ENCODE results near the gene NKX3-2.
"Not testable (repeated sequence)": the region's sequence is repeated elsewhere in the genome, so short reads cannot be mapped to it uniquely, and the experiment has no call there.

The NKX3-2 gene

DNA sequence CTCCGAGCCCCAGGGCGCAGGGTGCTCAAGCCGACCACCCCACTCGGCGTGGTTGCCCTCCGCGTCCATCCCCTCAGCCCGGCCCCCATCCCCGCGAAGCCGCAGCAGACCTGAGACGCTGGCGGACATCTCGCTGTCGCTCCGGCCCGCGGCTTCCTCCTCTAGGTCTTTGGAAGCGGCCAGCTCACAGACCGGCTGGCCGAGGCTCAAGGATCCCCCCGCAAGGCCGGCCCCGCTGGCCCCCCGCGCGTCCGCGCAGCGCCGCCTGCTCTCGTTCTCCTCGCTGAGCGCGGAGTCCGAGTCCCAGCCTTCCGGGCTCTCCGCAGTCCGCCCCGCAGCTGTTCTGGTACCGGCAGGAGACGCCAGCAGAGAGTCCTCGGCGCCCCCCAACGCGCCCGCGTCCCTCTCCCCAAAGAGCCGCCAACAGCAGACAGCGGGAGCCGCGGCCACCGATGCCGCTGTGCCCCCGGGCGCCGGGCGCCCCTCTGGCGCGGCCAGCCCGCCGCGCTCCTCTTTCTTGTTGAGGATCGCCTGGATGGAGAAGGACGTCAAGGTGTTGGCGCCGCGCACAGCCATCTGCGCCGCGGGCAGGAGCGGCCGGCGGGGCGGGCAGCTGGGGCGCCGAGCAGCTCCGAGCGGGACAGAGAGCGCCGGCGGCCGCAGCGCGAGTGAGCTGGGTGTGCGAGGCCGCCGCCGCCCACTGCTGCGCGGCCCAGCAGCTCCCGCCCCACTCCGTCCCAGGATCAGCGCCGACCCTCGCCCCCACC is at the start of gene NKX3-2:
NKX3-2 (minus strand) TSS at position 670 of the 767 bp plus-strand sequence; CDS start at position 576, 94 bp downstream.
- H3K36me3 ChIP-seq (replicated peaks): peaks cover 8% of the 10 kb centered on the region
- H3K27me3 ChIP-seq (ENCODE audit: low read depth): no peaks in the 10 kb centered on the region
- DNase-seq (ENCODE audit: low spot score in 2 of 2): peak; percentile 28 to 55
- peaks cover 11% of the 10 kb centered on the region for H3K4me1 ChIP-seq
- peak within 1 kb of the TSS; percentile 76 for H3K4me3 ChIP-seq
- in situ Hi-C loops (cut with MboI; ENCODE audit: low sequenced_read_pairs): loop anchor here (10.0 kb wide), 2 partner anchors 279 to 809 kb away; no protein-coding TSS in a partner anchor
- H3K9me3 ChIP-seq: peaks cover 10% of the 10 kb centered on the region; the same call in 1 of the 2 replicates

DNA sequence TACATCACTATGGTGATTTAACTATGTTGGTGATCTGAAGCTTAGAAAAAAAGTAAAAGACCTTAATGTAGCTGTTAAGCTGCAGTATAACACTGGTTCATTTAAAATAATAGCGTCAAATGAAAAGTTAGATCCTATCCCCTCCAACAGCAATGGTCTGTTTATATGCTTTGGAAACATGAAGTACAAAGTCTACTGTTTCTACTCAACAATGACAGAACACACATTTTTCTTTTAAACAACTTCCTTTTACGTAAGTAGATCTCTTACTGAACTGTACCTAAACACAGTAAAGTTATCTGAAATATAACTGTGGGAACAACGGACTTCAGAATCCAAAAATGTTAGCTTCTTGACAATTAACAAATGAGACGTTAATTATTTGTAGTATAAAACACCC is 47.9 kb upstream of the NKX3-2 start:
- in situ Hi-C loops (cut with MboI; ENCODE audit: low sequenced_read_pairs): no loop called here
- no peak for DNase-seq (ENCODE audit: low spot score in 2 of 2)
- Histone ChIP-seq H3K4me3 (no peak overlapping the region), H3K27me3 (ENCODE audit: low read depth) (no peaks in the 10 kb centered on the region), H3K9me3 (no peaks in the 10 kb centered on the region), H3K4me1 (no peaks in the 10 kb centered on the region), H3K36me3 (replicated peaks) (peaks cover 42% of the 10 kb centered on the region)

DNA sequence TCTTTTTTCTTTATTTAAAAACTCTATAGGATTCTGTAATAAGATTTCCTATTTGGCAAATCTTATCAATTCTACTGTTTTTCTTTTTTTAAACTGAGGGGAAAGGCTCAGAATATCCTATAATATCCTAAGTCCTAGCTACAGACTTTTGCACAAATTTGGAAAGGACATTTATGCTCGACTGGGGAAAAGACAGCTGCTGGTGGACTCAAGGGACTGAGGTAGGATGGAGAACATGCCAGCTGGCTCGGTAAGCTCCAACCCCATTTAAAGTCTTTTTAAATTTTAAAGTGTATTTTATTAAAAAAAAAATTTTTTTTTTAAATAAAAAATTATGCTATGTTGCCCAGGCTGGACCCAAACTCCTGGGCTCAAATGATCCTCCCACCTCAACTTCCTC is 46.5 kb upstream of the NKX3-2 start:
- H3K4me1 ChIP-seq: peaks cover 14% of the 10 kb centered on the region
- no peak for DNase-seq (ENCODE audit: low spot score in 2 of 2)
- peaks cover 49% of the 10 kb centered on the region for H3K36me3 ChIP-seq (replicated peaks)
- H3K9me3 ChIP-seq: no peaks in the 10 kb centered on the region
- H3K4me3 ChIP-seq: no peak overlapping the region
- no peaks in the 10 kb centered on the region for H3K27me3 ChIP-seq (ENCODE audit: low read depth)
- in situ Hi-C loops (cut with MboI; ENCODE audit: low sequenced_read_pairs): no loop called here

DNA sequence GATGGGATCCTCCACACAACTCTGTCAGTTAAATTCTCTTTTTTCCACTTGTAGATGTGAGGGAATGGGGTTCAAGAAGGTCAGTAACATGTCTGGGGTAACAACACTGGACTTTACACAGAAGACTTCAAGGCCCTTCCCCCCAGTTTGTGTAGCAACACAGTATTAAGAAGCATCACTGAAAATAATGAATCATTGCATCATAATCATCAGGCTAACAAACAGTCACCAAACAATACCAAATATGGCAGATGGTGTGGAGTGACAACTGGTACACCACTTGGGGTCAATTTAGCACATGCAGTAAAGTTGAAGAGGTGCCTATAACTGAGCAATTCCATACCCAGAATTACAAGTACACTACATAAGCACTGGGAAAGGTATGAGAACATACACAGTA is 44.6 kb upstream of the NKX3-2 start:
- no peak for DNase-seq (ENCODE audit: low spot score in 2 of 2)
- Histone ChIP-seq H3K4me3 (no peak overlapping the region), H3K4me1 (peaks cover 14% of the 10 kb centered on the region), H3K9me3 (no peaks in the 10 kb centered on the region), H3K36me3 (replicated peaks) (peaks cover 43% of the 10 kb centered on the region), H3K27me3 (ENCODE audit: low read depth) (no peaks in the 10 kb centered on the region)
- in situ Hi-C loops (cut with MboI; ENCODE audit: low sequenced_read_pairs): no loop called here

DNA sequence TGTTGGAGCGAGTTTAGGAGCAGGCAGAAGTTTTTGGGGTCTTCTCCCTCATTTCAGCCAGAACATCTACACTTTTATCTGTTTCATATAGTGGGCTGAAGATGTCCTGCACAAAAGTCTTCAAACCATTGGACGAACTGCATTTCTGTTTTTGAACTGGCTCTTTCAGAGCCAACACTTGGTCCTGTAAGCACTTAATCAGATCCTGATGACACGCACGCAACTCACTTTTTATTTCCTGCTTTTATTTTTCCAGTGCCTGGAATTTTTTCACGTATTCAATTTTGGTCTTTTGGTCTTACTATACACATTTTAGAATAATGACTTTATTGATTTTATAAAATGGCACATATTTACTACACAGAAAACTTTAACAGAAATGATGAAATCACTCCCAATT is 40.2 kb upstream of the NKX3-2 start:
- DNase-seq (ENCODE audit: low spot score in 2 of 2): no peak
- Histone ChIP-seq H3K4me1 (peaks cover 14% of the 10 kb centered on the region), H3K27me3 (ENCODE audit: low read depth) (no peaks in the 10 kb centered on the region), H3K9me3 (no peaks in the 10 kb centered on the region), H3K36me3 (replicated peaks) (peaks cover 31% of the 10 kb centered on the region), H3K4me3 (no peak overlapping the region)
- in situ Hi-C loops (cut with MboI; ENCODE audit: low sequenced_read_pairs): no loop called here

DNA sequence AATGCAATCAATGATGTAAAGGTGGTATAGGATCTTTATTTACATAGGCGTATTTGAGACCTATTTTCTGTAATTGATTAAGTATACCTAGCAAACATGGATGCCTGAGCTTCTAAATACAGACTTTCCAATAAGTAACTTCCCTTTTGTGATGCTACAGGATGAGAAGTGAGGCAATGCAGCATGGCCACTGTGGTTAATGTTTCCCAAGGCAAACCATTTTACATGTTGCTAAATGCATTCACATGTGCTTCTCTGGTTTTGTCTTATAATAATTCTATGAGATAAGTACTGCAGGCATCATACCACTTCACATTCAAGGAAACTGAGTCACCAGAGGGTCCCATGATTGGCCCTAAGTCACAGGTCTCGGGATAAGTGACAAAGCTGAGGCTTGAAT is 35.7 kb upstream of the NKX3-2 start:
- Histone ChIP-seq H3K4me1 (no peaks in the 10 kb centered on the region), H3K4me3 (no peak overlapping the region), H3K9me3 (no peaks in the 10 kb centered on the region), H3K27me3 (ENCODE audit: low read depth) (no peaks in the 10 kb centered on the region), H3K36me3 (replicated peaks) (peaks cover 40% of the 10 kb centered on the region)
- in situ Hi-C loops (cut with MboI; ENCODE audit: low sequenced_read_pairs): no loop called here
- DNase-seq (ENCODE audit: low spot score in 2 of 2): no peak

DNA sequence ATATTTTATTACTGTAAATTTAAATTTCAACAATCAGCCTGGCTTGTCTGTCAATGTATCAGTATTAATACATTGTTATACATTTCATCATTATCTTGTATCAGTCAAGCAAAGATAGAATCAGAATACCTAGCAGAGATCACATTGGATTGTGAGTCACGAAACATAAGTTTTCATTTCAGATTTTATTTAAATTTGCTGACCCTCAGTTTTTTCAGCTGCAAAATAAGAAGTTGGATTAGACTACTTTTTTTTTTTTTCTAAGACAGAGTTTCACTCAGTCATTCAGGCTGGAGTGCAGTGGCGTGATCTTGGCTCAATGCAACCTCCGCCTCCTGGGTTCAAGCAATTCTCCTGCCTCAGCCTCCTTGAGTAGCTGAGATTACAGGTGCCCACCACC is 33.4 kb upstream of the NKX3-2 start:
- Histone ChIP-seq H3K27me3 (ENCODE audit: low read depth) (no peaks in the 10 kb centered on the region), H3K36me3 (replicated peaks) (peaks cover 45% of the 10 kb centered on the region), H3K4me1 (no peaks in the 10 kb centered on the region), H3K4me3 (no peak overlapping the region), H3K9me3 (no peaks in the 10 kb centered on the region)
- DNase-seq (ENCODE audit: low spot score in 2 of 2): no peak
- in situ Hi-C loops (cut with MboI; ENCODE audit: low sequenced_read_pairs): no loop called here

DNA sequence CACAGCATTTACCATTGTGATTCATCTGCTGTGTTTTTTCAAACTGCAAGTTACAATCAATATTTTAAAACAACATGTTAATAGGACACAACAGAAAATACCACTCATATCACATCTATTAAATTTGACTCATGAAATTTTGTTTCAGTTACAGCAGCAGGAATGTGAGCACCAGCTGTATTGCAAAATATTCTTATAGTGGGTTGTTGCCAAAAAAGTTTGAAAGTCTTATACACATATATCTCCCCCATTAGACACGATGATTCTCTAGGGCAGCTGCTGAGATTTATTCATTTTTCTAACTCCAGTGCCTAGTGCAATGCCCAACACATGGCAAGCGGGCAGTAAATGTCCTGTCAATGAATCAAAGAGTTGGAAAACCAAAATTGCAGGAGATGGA is 26.6 kb upstream of the NKX3-2 start:
- Histone ChIP-seq H3K36me3 (replicated peaks) (peaks cover 41% of the 10 kb centered on the region), H3K27me3 (ENCODE audit: low read depth) (no peaks in the 10 kb centered on the region), H3K9me3 (no peaks in the 10 kb centered on the region), H3K4me3 (no peak overlapping the region), H3K4me1 (no peaks in the 10 kb centered on the region)
- no peak for DNase-seq (ENCODE audit: low spot score in 2 of 2)
- in situ Hi-C loops (cut with MboI; ENCODE audit: low sequenced_read_pairs): no loop called here

DNA sequence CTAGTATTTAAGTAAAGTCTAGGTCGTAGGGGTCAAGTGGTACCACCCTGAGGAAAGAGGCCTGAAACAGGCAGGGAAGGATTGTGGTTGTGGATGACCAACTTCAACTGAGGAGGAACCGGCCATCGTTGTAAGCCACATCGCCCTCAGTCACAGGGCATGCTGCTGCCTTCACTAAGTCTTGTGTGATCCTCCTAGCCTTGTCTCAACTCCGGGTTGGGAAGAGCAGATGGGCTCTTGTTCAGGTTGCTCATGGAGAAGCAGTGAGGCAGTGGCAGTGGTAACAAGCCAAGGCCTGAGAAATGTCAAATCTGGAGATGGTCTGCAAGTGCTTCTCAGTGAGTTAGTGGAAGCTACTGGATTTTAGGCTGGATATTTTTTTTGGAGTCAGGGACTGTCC is 22.8 kb upstream of the NKX3-2 start:
- H3K4me3 ChIP-seq: no peak overlapping the region
- H3K4me1 ChIP-seq: no peaks in the 10 kb centered on the region
- DNase-seq (ENCODE audit: low spot score in 2 of 2): no peak
- in situ Hi-C loops (cut with MboI; ENCODE audit: low sequenced_read_pairs): no loop called here
- H3K36me3 ChIP-seq (replicated peaks): peaks cover 27% of the 10 kb centered on the region
- H3K27me3 ChIP-seq (ENCODE audit: low read depth): no peaks in the 10 kb centered on the region
- no peaks in the 10 kb centered on the region for H3K9me3 ChIP-seq

DNA sequence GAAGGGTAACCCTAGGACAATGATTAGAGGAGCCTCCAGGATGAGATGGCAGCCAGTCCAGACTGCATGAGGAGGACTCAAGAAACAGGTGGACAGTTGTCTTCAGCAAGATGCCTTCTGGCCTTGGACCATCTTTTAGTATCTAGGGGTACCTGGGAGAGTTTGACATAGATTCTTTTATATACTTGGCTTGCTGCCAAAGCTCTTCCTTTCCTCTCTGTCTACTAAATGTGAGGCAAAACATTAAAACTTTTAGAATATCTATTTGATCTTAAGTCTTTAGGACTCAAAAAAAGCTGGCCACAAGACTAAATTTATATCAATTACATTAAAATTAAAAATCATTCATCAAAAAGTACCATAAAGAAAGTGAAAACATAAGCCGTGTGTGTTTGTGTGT is 18.6 kb upstream of the NKX3-2 start:
- in situ Hi-C loops (cut with MboI; ENCODE audit: low sequenced_read_pairs): no loop called here
- Histone ChIP-seq H3K27me3 (ENCODE audit: low read depth) (no peaks in the 10 kb centered on the region), H3K36me3 (replicated peaks) (no peaks in the 10 kb centered on the region; the same call in 1 of the 2 replicates), H3K9me3 (no peaks in the 10 kb centered on the region), H3K4me1 (no peaks in the 10 kb centered on the region), H3K4me3 (no peak overlapping the region)
- no peak for DNase-seq (ENCODE audit: low spot score in 2 of 2)

DNA sequence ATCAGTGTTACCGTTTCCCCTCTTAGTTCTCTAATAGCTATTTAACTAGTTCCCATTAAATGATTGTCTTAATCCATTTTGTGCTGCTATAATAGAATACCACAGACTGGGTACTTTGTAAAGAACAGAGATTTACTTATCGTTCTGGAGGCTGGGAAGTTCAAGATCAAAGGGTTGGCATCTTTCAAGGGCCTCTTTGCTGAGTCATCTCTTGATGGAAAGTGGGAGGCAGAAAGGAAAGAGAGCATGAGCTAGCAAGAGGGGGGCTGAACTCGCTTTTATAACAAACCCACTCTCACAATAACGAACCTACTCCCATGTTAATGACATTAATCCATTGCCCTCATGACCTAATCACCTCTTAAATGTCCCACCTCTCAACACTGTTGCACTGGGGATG is 17.4 kb upstream of the NKX3-2 start:
- in situ Hi-C loops (cut with MboI; ENCODE audit: low sequenced_read_pairs): no loop called here
- no peak for DNase-seq (ENCODE audit: low spot score in 2 of 2)

DNA sequence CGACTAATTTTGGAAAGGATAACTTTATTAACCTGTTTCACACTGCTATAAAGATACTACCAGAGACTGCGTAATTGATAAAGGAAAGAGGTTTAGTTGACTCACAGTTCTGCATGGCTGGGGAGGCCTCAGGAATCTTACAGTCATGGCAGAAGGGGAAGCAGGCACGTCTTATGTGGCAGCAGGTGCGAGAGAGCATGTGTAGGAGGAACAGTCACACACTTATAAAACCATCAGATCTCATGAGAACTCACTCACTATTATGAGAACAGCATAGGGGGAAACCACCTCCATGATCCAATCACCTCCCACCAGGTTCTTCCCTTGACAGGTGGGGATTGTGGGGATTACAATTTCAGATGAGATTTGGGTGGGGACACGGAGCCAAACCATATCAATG is 15.8 kb upstream of the NKX3-2 start:
- DNase-seq (ENCODE audit: low spot score in 2 of 2); H3K4me3 ChIP-seq; in situ Hi-C loops (cut with MboI; ENCODE audit: low sequenced_read_pairs): not testable (repeated sequence)

More for the DNA sequence above, 17.4 kb upstream of the NKX3-2 start:
- H3K36me3 ChIP-seq (replicated peaks): no peaks in the 10 kb centered on the region
- no peaks in the 10 kb centered on the region for H3K9me3 ChIP-seq
- no peak overlapping the region for H3K4me3 ChIP-seq
- H3K4me1 ChIP-seq: no peaks in the 10 kb centered on the region
- no peaks in the 10 kb centered on the region for H3K27me3 ChIP-seq (ENCODE audit: low read depth)

DNA sequence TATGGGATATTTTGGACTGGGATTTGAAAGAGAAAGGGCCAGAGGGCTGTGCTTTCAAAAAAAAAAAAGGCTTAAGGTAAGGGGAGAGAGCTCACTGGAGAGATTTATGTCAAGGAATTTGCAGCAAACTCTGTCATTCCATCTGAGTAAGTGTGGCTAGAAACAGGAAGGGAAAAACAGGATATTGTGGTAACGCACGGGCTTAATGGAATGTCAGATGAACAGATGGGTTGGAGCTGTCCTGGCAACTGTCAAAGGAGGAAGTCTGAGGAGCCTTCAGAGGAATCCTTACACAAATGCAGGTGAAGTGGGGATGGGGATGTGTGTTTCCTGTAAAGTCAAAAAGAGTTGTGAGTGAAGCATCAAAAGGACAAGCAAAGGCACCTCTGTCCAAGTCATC is 15.1 kb upstream of the NKX3-2 start:
- no peak for DNase-seq (ENCODE audit: low spot score in 2 of 2)
- Histone ChIP-seq H3K4me1 (no peaks in the 10 kb centered on the region), H3K9me3 (no peaks in the 10 kb centered on the region), H3K27me3 (ENCODE audit: low read depth) (no peaks in the 10 kb centered on the region), H3K4me3 (no peak overlapping the region), H3K36me3 (replicated peaks) (no peaks in the 10 kb centered on the region)
- in situ Hi-C loops (cut with MboI; ENCODE audit: low sequenced_read_pairs): no loop called here

More for the DNA sequence above, 15.8 kb upstream of the NKX3-2 start:
- H3K36me3 ChIP-seq (replicated peaks); H3K9me3 ChIP-seq; H3K27me3 ChIP-seq (ENCODE audit: low read depth); H3K4me1 ChIP-seq: not testable (repeated sequence)

DNA sequence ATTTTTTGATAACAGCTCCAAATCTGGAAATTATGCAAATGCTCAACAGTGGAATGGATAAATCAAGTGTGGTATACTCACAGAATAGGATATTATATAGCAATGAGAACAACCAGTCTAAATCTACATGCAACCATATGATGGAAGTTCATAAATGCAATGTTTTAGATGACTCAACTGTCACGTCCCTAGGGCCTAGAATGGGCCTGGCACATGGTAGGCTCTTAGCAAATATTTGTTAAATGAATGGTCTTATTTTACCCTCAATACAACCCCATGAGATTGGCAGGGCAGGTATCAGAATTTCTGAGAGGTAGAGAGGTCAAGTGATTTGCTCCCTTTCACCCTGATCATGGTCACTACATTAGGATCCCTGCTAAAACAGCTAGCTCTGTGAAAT is 14.6 kb upstream of the NKX3-2 start:
- no peaks in the 10 kb centered on the region for H3K9me3 ChIP-seq
- in situ Hi-C loops (cut with MboI; ENCODE audit: low sequenced_read_pairs): no loop called here
- no peak overlapping the region for H3K4me3 ChIP-seq
- H3K36me3 ChIP-seq (replicated peaks): no peaks in the 10 kb centered on the region
- no peaks in the 10 kb centered on the region for H3K4me1 ChIP-seq
- no peak for DNase-seq (ENCODE audit: low spot score in 2 of 2)
- H3K27me3 ChIP-seq (ENCODE audit: low read depth): no peaks in the 10 kb centered on the region

DNA sequence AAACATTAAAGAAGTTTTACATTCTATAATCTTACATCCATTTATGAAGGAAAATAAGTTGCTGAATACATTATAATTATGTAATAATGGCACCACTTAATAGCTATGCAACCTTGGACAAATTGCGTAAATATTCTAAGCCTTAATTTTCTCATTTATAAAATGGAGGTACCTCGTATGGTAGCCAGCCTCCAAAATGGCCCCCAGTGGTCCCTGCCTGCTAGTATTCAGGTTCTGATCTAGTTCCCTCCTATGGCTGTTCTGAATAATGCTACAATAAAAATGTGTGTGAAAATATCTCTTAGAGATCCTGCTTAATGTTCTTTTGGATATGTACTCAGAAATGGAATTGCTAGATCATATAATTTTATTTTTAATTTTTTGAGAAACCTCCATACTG is 11.0 kb upstream of the NKX3-2 start:
- Histone ChIP-seq H3K4me3 (no peak overlapping the region), H3K27me3 (ENCODE audit: low read depth) (no peaks in the 10 kb centered on the region), H3K4me1 (no peaks in the 10 kb centered on the region), H3K9me3 (no peaks in the 10 kb centered on the region), H3K36me3 (replicated peaks) (no peaks in the 10 kb centered on the region)
- in situ Hi-C loops (cut with MboI; ENCODE audit: low sequenced_read_pairs): no loop called here
- DNase-seq (ENCODE audit: low spot score in 2 of 2): no peak
